Upper lobe of left lung (tissue), 4 donors: ENCODE results near the gene DNAJC21.

Experiments
- POLR2A ChIP-seq, 4 donors: fragments of 450-650 bp; IDR thresholded peaks; one replicate each; pipeline ENCODE4 v1.5.1; 2016 to 2017; ENCODE audit warnings: antibody characterized with exemption in 4 of 4, mild to moderate bottlenecking in 2 of 4
- TF ChIP-seq, protein P1 (sequence below), 6 experiments: fragments of 450-650 bp in 4 of 6; fragments of 200-600 bp in 2 of 6; sonication (generic) in 2 of 6; IDR thresholded peaks; one replicate each; pipeline ENCODE4 v1.5.1; 2016 to 2019; ENCODE audit warnings: antibody characterized with exemption in 6 of 6

DNA sequence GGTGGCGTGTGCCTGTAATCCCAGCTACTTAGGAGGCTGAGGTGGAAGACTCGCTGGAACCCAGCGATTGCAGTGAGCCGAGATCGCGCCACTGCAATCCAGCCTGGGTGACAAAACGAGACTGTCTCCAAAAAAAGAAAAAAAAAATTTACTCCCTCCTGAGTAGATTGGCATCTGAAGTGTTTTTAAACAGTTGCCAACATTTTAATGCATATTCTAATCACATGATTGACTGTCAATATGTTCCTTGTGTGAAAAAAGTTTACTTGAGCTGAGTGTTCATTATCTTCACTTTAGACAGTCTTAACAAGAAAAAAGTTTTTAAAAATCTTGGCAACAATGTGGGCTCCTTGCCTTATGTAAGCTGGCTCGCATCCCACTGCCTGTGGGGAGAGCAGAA, 64.6 kb downstream of the DNAJC21 start:
- TF ChIP-seq, protein P1, sequence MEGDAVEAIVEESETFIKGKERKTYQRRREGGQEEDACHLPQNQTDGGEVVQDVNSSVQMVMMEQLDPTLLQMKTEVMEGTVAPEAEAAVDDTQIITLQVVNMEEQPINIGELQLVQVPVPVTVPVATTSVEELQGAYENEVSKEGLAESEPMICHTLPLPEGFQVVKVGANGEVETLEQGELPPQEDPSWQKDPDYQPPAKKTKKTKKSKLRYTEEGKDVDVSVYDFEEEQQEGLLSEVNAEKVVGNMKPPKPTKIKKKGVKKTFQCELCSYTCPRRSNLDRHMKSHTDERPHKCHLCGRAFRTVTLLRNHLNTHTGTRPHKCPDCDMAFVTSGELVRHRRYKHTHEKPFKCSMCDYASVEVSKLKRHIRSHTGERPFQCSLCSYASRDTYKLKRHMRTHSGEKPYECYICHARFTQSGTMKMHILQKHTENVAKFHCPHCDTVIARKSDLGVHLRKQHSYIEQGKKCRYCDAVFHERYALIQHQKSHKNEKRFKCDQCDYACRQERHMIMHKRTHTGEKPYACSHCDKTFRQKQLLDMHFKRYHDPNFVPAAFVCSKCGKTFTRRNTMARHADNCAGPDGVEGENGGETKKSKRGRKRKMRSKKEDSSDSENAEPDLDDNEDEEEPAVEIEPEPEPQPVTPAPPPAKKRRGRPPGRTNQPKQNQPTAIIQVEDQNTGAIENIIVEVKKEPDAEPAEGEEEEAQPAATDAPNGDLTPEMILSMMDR (IDR thresholded peaks at IDR 0.05) = no peak
- TF ChIP-seq POLR2A (IDR thresholded peaks at IDR 0.05) = no peak
